Ascending aorta (tissue), 2 donors: ENCODE measurements around the gene CFAP100. TPM values are rescaled to one million over a fixed set of nuclear protein-coding genes. Genes with fewer than 3 reads are reported as not detected.
A peak's percentile ranks its signal among the peaks of the same experiment; 100 is the strongest.

ENCODE experiments used
- DNase-seq, 2 donors: peaks; one replicate each; pipeline ENCODE4 v3.0.0-alpha.2; 2019; ENCODE audit warnings: low spot score in 2 of 2
- H3K27ac ChIP-seq, 2 donors: fragments of 200-600 bp; sonication (generic); one replicate each; pipeline ENCODE4 v1.5.1; 2016 to 2017; ENCODE audit warnings: mild to moderate bottlenecking in 1 of 2
- H3K27me3 ChIP-seq: fragments of 200-600 bp; sonication (generic); one replicate; pipeline ENCODE4 v1.5.1; 2017
- H3K36me3 ChIP-seq, 2 donors: fragments of 200-600 bp; sonication (generic); one replicate each; pipeline ENCODE4 v1.5.1; 2016
- H3K4me1 ChIP-seq, 2 donors: fragments of 200-600 bp; sonication (generic); one replicate each; pipeline ENCODE4 v1.5.1; 2016 to 2017; ENCODE audit warnings: mild to moderate bottlenecking in 1 of 2
- H3K4me3 ChIP-seq, 2 donors: fragments of 200-600 bp; sonication (generic); one replicate each; pipeline ENCODE4 v1.5.1; 2016 to 2017; ENCODE audit warnings: mild to moderate bottlenecking in 1 of 2
- H3K9me3 ChIP-seq, 2 donors: fragments of 200-600 bp; sonication (generic); one replicate each; pipeline ENCODE4 v1.5.1; 2016
- intact Hi-C: fragments of 100-400 bp; cut with DNase I; formaldehyde crosslinking; loops from one replicate; pipeline ENCODE4 v1.15.1; 2023
- total RNA-seq: library from RNA; depleted of rRNA; stranded (reverse); fragments of >200 nt; gene quantifications from one replicate; pipeline ENCODE4 v1.1.0, GENCODE V29; 2016
- TF ChIP-seq, protein P1 (sequence below), 3 experiments: fragments of 200-600 bp in 2 of 3; fragments of 450-650 bp in 1 of 3; sonication (generic) in 2 of 3; IDR thresholded peaks; one replicate each; pipeline ENCODE4 v1.5.1; 2016 to 2019; ENCODE audit warnings: antibody characterized with exemption in 3 of 3, mild to moderate bottlenecking in 1 of 3, moderate library complexity in 1 of 3

The CFAP100 gene
- total RNA-seq, 1 donor from 2014 or later: not detected

GRCh38 chr3:126480206-126480605 lies 85.5 kb downstream of the CFAP100 start:
- no peaks in the 10 kb centered on the region for H3K36me3 ChIP-seq
- H3K27me3 ChIP-seq: no peaks in the 10 kb centered on the region
- DNase-seq: no peak
- intact Hi-C loops: no loop called here
- H3K4me1 ChIP-seq: peaks cover 3% of the 10 kb centered on the region in 2 donors
- peak overlapping the region in 1 of 2 donors; percentile 56 for H3K27ac ChIP-seq
- TF ChIP-seq, protein P1, sequence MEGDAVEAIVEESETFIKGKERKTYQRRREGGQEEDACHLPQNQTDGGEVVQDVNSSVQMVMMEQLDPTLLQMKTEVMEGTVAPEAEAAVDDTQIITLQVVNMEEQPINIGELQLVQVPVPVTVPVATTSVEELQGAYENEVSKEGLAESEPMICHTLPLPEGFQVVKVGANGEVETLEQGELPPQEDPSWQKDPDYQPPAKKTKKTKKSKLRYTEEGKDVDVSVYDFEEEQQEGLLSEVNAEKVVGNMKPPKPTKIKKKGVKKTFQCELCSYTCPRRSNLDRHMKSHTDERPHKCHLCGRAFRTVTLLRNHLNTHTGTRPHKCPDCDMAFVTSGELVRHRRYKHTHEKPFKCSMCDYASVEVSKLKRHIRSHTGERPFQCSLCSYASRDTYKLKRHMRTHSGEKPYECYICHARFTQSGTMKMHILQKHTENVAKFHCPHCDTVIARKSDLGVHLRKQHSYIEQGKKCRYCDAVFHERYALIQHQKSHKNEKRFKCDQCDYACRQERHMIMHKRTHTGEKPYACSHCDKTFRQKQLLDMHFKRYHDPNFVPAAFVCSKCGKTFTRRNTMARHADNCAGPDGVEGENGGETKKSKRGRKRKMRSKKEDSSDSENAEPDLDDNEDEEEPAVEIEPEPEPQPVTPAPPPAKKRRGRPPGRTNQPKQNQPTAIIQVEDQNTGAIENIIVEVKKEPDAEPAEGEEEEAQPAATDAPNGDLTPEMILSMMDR (IDR thresholded peaks at IDR 0.05): no peak
- H3K9me3 ChIP-seq: no peaks in the 10 kb centered on the region
- H3K4me3 ChIP-seq: no peak overlapping the region

GRCh38 chr3:126480861-126481260 lies 86.2 kb downstream of the CFAP100 start:
- intact Hi-C loops: no loop called here
- H3K9me3 ChIP-seq: no peaks in the 10 kb centered on the region
- no peak for DNase-seq
- TF ChIP-seq, protein P1 (IDR thresholded peaks at IDR 0.05): no peak
- H3K27ac ChIP-seq: peak overlapping the region; percentile 47 to 56
- no peaks in the 10 kb centered on the region for H3K36me3 ChIP-seq
- no peak overlapping the region for H3K4me3 ChIP-seq
- H3K27me3 ChIP-seq: no peaks in the 10 kb centered on the region
- H3K4me1 ChIP-seq: peaks cover 3% of the 10 kb centered on the region in 2 donors

GRCh38 chr3:126481808-126482502 lies 87.2 kb downstream of the CFAP100 start:
- Histone ChIP-seq H3K4me3 (no peak overlapping the region), H3K4me1 (no peaks in the 10 kb centered on the region), H3K9me3 (no peaks in the 10 kb centered on the region), H3K27me3 (no peaks in the 10 kb centered on the region), H3K36me3 (no peaks in the 10 kb centered on the region), H3K27ac (peak overlapping the region in 1 of 2 donors; percentile 56)
- TF ChIP-seq, protein P1 (IDR thresholded peaks at IDR 0.05): no peak
- DNase-seq: no peak
- intact Hi-C loops: no loop called here

DNA sequence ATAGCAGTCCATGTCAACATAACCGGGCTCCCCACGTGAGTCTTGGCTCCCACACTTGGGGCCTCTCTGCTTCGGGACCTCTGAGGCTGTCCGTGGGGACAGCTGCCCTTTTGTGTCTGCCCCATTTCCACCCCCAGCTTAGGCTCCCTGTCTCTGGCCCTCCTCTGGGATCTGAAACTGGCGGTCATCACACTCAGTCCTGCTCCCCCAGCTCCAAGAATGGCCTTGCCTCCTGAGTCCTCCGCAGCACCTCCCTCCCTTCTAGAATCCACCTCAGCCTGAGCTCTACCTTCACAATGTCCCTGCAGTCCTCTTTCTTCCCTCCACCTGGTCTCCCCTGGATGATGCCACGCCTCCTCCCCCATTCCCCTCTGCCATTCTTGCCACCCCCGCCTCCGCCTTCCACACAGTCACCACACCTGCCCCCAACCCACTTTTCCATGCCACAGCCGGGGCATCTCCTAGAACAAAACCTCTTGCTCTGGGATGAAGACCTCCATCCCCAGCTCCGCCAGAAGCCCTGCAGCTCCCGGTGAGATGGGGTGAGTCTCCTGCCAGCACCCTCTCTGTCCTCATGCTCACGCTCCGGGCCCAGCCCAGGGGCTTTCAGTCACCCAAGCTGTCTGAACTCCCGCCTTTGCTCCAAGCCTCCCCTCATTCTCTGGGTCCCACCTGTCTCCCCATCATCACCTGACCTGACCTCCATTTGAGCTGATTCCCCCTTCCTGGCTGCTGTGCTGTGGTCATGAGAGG lies 88.0 kb downstream of the CFAP100 start:
- Histone ChIP-seq H3K36me3 (no peaks in the 10 kb centered on the region), H3K27me3 (no peaks in the 10 kb centered on the region), H3K4me1 (peaks cover 0 to 3% of the 10 kb centered on the region in 2 donors), H3K27ac (no peak overlapping the region), H3K4me3 (no peak overlapping the region), H3K9me3 (no peaks in the 10 kb centered on the region)
- TF ChIP-seq, protein P1 (IDR thresholded peaks at IDR 0.05): no peak
- no peak for DNase-seq
- intact Hi-C loops: no loop called here

DNA sequence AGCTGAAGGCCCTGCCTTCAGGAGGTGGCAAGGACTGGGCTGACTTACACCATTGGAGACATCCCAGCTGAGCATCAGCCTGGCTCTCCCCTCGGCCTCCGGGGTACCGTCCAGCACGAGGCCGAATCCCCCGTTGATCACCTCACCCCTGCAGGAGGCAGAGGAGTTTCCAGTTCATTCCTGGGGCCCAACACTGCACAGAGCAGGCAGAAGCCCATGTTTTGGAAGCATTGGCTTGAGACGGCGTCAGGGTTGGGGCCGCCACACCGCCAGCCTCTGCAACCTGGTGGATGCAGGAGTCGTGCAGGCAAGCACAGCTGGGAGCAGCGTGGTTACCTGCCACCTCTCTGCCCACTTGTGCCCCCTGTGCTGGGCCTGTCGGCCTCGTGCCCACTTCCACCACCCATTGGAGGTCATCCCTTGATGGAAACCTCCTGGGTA lies 88.6 kb downstream of the CFAP100 start:
- Histone ChIP-seq H3K4me3 (no peak overlapping the region), H3K4me1 (peaks cover 0 to 5% of the 10 kb centered on the region in 2 donors), H3K36me3 (no peaks in the 10 kb centered on the region), H3K9me3 (no peaks in the 10 kb centered on the region), H3K27ac (no peak overlapping the region), H3K27me3 (no peaks in the 10 kb centered on the region)
- intact Hi-C loops: no loop called here
- DNase-seq: no peak
- TF ChIP-seq, protein P1 (IDR thresholded peaks at IDR 0.05): no peak
